ENCODE measurements around the gene SLC39A11. TPM values are rescaled to one million over a fixed set of nuclear protein-coding genes. Genes with fewer than 3 reads are reported as not detected.

Gene SLC39A11
- total and polyA plus RNA-seq, 8 donors, result 5.2 to 62.0 (median 12.9) TPM

- Histone ChIP-seq H3K27ac (no peak overlapping the region), H3K36me3 (peaks cover 0 to 10% (median 0%) of the 10 kb centered on the region in 4 donors), H3K9me3 (peaks cover 0 to 3% (median under 1%) of the 10 kb centered on the region in 4 donors), H3K4me3 (no peak overlapping the region), H3K27me3 (no peaks in the 10 kb centered on the region), H3K4me1 (no peaks in the 10 kb centered on the region)
- intact Hi-C loops (cut with DNase I; ENCODE audit: low total_unique reads), result no loop called here
- TF ChIP-seq CTCF (IDR thresholded peaks at IDR 0.05), result no peak
- TF ChIP-seq EP300 (IDR thresholded peaks at IDR 0.05), result no peak
- no peak for TF ChIP-seq POLR2AphosphoS5 (IDR thresholded peaks at IDR 0.05)
- no peak for TF ChIP-seq POLR2A (IDR thresholded peaks at IDR 0.05)
- WGBS, 5 donors, result 69 to 82% (median 78%) methylated on average over 3 of the region's 3 CpGs
- DNase-seq, result no peak
These were observed 331.1 kb downstream of the SLC39A11 start for GRCh38 chr17:72761431-72761830.

GRCh38 chr17:72760368-72760767, 332.1 kb downstream of the SLC39A11 start:
- Histone ChIP-seq H3K9me3 (peaks cover 0 to 6% (median 2%) of the 10 kb centered on the region in 4 donors), H3K4me3 (no peak overlapping the region), H3K27me3 (no peaks in the 10 kb centered on the region), H3K36me3 (peaks cover 0 to 16% (median 0%) of the 10 kb centered on the region in 4 donors), H3K27ac (no peak overlapping the region), H3K4me1 (no peaks in the 10 kb centered on the region)
- no peak for TF ChIP-seq CTCF (IDR thresholded peaks at IDR 0.05)
- no peak for TF ChIP-seq POLR2A (IDR thresholded peaks at IDR 0.05)
- no peak for DNase-seq
- 87 to 93% (median 90%) methylated on average over 6 of the region's 6 CpGs for WGBS, 5 donors
- intact Hi-C loops (cut with DNase I; ENCODE audit: low total_unique reads), result no loop called here

GRCh38 chr17:72759301-72759700, 333.2 kb downstream of the SLC39A11 start:
- no peak for DNase-seq
- Histone ChIP-seq H3K36me3 (peaks cover 0 to 16% (median 0%) of the 10 kb centered on the region in 4 donors), H3K9me3 (peaks cover 0 to 6% (median 2%) of the 10 kb centered on the region in 4 donors), H3K27ac (no peak overlapping the region), H3K4me3 (no peak overlapping the region), H3K4me1 (no peaks in the 10 kb centered on the region), H3K27me3 (no peaks in the 10 kb centered on the region)
- 80 to 86% (median 81%) methylated on average over 2 of the region's 2 CpGs for WGBS, 5 donors
- intact Hi-C loops (cut with DNase I; ENCODE audit: low total_unique reads), result loop anchor here (10.0 kb wide), 1 partner anchor 626 kb away; no protein-coding TSS in a partner anchor
- TF ChIP-seq CTCF (IDR thresholded peaks at IDR 0.05), result no peak
- TF ChIP-seq POLR2AphosphoS5 (IDR thresholded peaks at IDR 0.05), result no peak
- no peak for TF ChIP-seq EP300 (IDR thresholded peaks at IDR 0.05)
- TF ChIP-seq POLR2A (IDR thresholded peaks at IDR 0.05), result no peak

- H3K9me3 ChIP-seq, result peaks cover 0 to 6% (median 2%) of the 10 kb centered on the region in 4 donors
- no peak overlapping the region for H3K4me3 ChIP-seq
- no peak for TF ChIP-seq POLR2AphosphoS5 (IDR thresholded peaks at IDR 0.05)
- TF ChIP-seq POLR2A (IDR thresholded peaks at IDR 0.05), result no peak
- no peak for TF ChIP-seq EP300 (IDR thresholded peaks at IDR 0.05)
- TF ChIP-seq CTCF (IDR thresholded peaks at IDR 0.05), result no peak
- no peaks in the 10 kb centered on the region for H3K4me1 ChIP-seq
- 95 to 98% (median 96%) methylated on average over 3 of the region's 3 CpGs for WGBS, 5 donors
- H3K36me3 ChIP-seq, result peaks cover 0 to 11% (median 0%) of the 10 kb centered on the region in 4 donors
- intact Hi-C loops (cut with DNase I; ENCODE audit: low total_unique reads), result loop anchor here (10.0 kb wide), 1 partner anchor 629 kb away; no protein-coding TSS in a partner anchor
- no peaks in the 10 kb centered on the region for H3K27me3 ChIP-seq
- no peak for DNase-seq
- no peak overlapping the region for H3K27ac ChIP-seq
These were observed 336.2 kb downstream of the SLC39A11 start for GRCh38 chr17:72756256-72756655.
